ENCODE results near the gene ATP6AP1. TPM values are rescaled to one million over a fixed set of nuclear protein-coding genes. Genes with fewer than 3 reads are reported as not detected.

The ATP6AP1 gene
- total RNA-seq, result 52.4 and 71.8 TPM in 2 replicates
- 132 and 155 TPM in 2 replicates for polyA plus RNA-seq

- peak; percentile 91 to 96 for DNase-seq (ENCODE audit: low read depth in 1 of 2, low spot score in 1 of 2)
- no peak for TF ChIP-seq CTCF (IDR thresholded peaks at IDR 0.05; ENCODE audit: low read depth, low read length)
Observed at GRCh38 chrX:154428176-154429171, at the start of gene ATP6AP1. ATP6AP1 (plus strand) TSS chrX:154428677; CDS start chrX:154428693, 16 bp downstream.

GRCh38 chrX:154378799-154379568 is 49.5 kb upstream of the ATP6AP1 start, which contains the start of gene EMD:
EMD (plus strand) TSS chrX:154379295; CDS start chrX:154379485, 190 bp downstream.
- H3K27me3 ChIP-seq, result no peaks in the 10 kb centered on the region

More at GRCh38 chrX:154428176-154429171, at the start of gene ATP6AP1:
- Histone ChIP-seq H3K4me1 (ENCODE audit: low read depth) (no peaks in the 10 kb centered on the region), H3K27ac (peak within 1 kb of the TSS; percentile 66), H3K9me3 (ENCODE audit: low read depth) (no peaks in the 10 kb centered on the region), H3K4me3 (peak within 1 kb of the TSS; percentile 66), H3K36me3 (no peaks in the 10 kb centered on the region), H3K27me3 (no peaks in the 10 kb centered on the region)

GRCh38 chrX:154379569-154379951 is 48.9 kb upstream of the ATP6AP1 start:
- no peak for DNase-seq (ENCODE audit: low read depth in 1 of 2, low spot score in 1 of 2)
- Histone ChIP-seq H3K27ac (peak overlapping the region; percentile 99), H3K9me3 (ENCODE audit: low read depth) (no peaks in the 10 kb centered on the region), H3K4me1 (ENCODE audit: low read depth) (no peaks in the 10 kb centered on the region), H3K27me3 (no peaks in the 10 kb centered on the region), H3K36me3 (no peaks in the 10 kb centered on the region), H3K4me3 (peak overlapping the region; percentile 93)
- TF ChIP-seq CTCF (IDR thresholded peaks at IDR 0.05; ENCODE audit: low read depth, low read length), result no peak

More at GRCh38 chrX:154378799-154379568, 49.5 kb upstream of the ATP6AP1 start, which contains the start of gene EMD:
- no peaks in the 10 kb centered on the region for H3K36me3 ChIP-seq
- H3K27ac ChIP-seq, result peak within 1 kb of the TSS; percentile 99
- peaks cover 1% of the 10 kb centered on the region for H3K4me1 ChIP-seq (ENCODE audit: low read depth)
- DNase-seq (ENCODE audit: low read depth in 1 of 2, low spot score in 1 of 2), result peak; percentile 94 to 98
- H3K4me3 ChIP-seq, result peak within 1 kb of the TSS; percentile 93
- H3K9me3 ChIP-seq (ENCODE audit: low read depth), result no peaks in the 10 kb centered on the region
- TF ChIP-seq CTCF (IDR thresholded peaks at IDR 0.05; ENCODE audit: low read depth, low read length), result no peak

GRCh38 chrX:154380153-154380552 is 48.3 kb upstream of the ATP6AP1 start:
- Histone ChIP-seq H3K4me3 (peak overlapping the region; percentile 93), H3K36me3 (no peaks in the 10 kb centered on the region), H3K27me3 (no peaks in the 10 kb centered on the region), H3K27ac (peak overlapping the region; percentile 99), H3K9me3 (ENCODE audit: low read depth) (no peaks in the 10 kb centered on the region), H3K4me1 (ENCODE audit: low read depth) (no peaks in the 10 kb centered on the region)
- no peak for TF ChIP-seq CTCF (IDR thresholded peaks at IDR 0.05; ENCODE audit: low read depth, low read length)
- peak in 1 of 2 donors; percentile 6 for DNase-seq (ENCODE audit: low read depth in 1 of 2, low spot score in 1 of 2)

GRCh38 chrX:154380787-154381186 is 47.7 kb upstream of the ATP6AP1 start:
- Histone ChIP-seq H3K9me3 (ENCODE audit: low read depth) (no peaks in the 10 kb centered on the region), H3K27ac (no peak overlapping the region), H3K36me3 (no peaks in the 10 kb centered on the region), H3K4me3 (no peak overlapping the region), H3K4me1 (ENCODE audit: low read depth) (no peaks in the 10 kb centered on the region), H3K27me3 (no peaks in the 10 kb centered on the region)
- no peak for TF ChIP-seq CTCF (IDR thresholded peaks at IDR 0.05; ENCODE audit: low read depth, low read length)
- DNase-seq (ENCODE audit: low read depth in 1 of 2, low spot score in 1 of 2), result no peak
